Mucosa of descending colon (tissue), 3 donors: ENCODE measurements around the gene SLC35A2. TPM values are rescaled to one million over a fixed set of nuclear protein-coding genes. Genes with fewer than 3 reads are reported as not detected.
A peak's percentile ranks its signal among the peaks of the same experiment; 100 is the strongest.

Source experiments
- ATAC-seq: fragments of 200-7000 bp; cut with Tn5 transposase; one replicate; pipeline ENCODE4 v1.9.1; 2020; ENCODE audit warnings: mild to moderate bottlenecking, moderate library complexity
- DNase-seq, 3 donors: peaks; one replicate each; pipeline ENCODE4 v3.0.0-alpha.2; 2020
- H3K36me3 ChIP-seq: fragments of 200-600 bp; one replicate; pipeline ENCODE4 v1.8.0; 2021; ENCODE audit warnings: low read depth, mild to moderate bottlenecking
- H3K4me1 ChIP-seq: fragments of 200-600 bp; one replicate; pipeline ENCODE4 v1.8.0; 2021; ENCODE audit warnings: low read depth, mild to moderate bottlenecking
- H3K4me3 ChIP-seq: fragments of 200-600 bp; one replicate; pipeline ENCODE4 v1.8.0; 2021; ENCODE audit warnings: mild to moderate bottlenecking
- H3K9me3 ChIP-seq: fragments of 200-600 bp; one replicate; pipeline ENCODE4 v1.8.0; 2021; ENCODE audit warnings: mild to moderate bottlenecking
- intact Hi-C, 2 donors: fragments of 100-400 bp; cut with DNase I in 1 of 2; cut with micrococcal nuclease in 1 of 2; formaldehyde crosslinking; loops; one replicate each; pipeline versions ENCODE4 v1.11.0 to v1.11.1; 2022; cut with DNase I, micrococcal nuclease
- long read RNA-seq, 2 donors: library from polyadenylated mRNA; unstranded; transcript quantifications; one replicate each; pipeline ENCODE4 v2.0.0, GENCODE V29; 2019 to 2021
- total RNA-seq, 3 donors: library from RNA; stranded (reverse); fragmentation: NEBNext Ultra II Directional in 2 of 3; extraction: Animal tissue kit (Norgen Biotek cat#: 25700) in 2 of 3; gene quantifications; one replicate each; pipeline versions ENCODE4 v1.2.1 to v1.2.4, GENCODE V29; 2021 to 2023
- TF ChIP-seq, protein P1 (sequence below): fragments of 200-600 bp; IDR thresholded peaks from one replicate; pipeline ENCODE4 v1.8.0; 2022; ENCODE audit warnings: antibody characterized with exemption, mild to moderate bottlenecking
- donor health status: DM: no; HTN: no; CAD: no; lungs with moderate emphysema.
- donor health status: DM: no; HTN: no; CAD: no.
- donor health status: DM: no; HTN: yes; CAD: no.

The SLC35A2 gene
- total RNA-seq, result 10 to 100 TPM; 26.4 to 62.1 (median 52.2) TPM
- long read RNA-seq, donor 1, transcript SLC35A2-204 (4 exons, 3,047 nt), result major isoform, 13 of 24 reads
- long read RNA-seq, donor 1, partial matches to known transcripts, result 3 of 24 reads
- long read RNA-seq, donor 1, other reads (novel, unspliced or antisense), result 5 of 24 reads
- long read RNA-seq, donor 2, transcript SLC35A2-204 (4 exons, 3,047 nt), result major isoform, 11 of 18 reads
- long read RNA-seq, donor 2, partial matches to known transcripts, result 0 of 18 reads
- long read RNA-seq, donor 2, other reads (novel, unspliced or antisense), result 4 of 18 reads

GRCh38 chrX:48911412-48912182 lies at the start of gene SLC35A2:
TSS of gene SLC35A2 (minus strand) at chrX:48911646. CDS start at chrX:48911636, 10 bp downstream.
- H3K9me3 ChIP-seq, result no peaks in the 10 kb centered on the region
- peak within 1 kb of the TSS; percentile 30 for H3K4me3 ChIP-seq
- intact Hi-C loops, result no loop called here
- no peaks in the 10 kb centered on the region for H3K36me3 ChIP-seq
- ATAC-seq (peak; percentile 86), DNase-seq (peak; percentile 88 to 90 (median 89))
- TF ChIP-seq, protein P1, sequence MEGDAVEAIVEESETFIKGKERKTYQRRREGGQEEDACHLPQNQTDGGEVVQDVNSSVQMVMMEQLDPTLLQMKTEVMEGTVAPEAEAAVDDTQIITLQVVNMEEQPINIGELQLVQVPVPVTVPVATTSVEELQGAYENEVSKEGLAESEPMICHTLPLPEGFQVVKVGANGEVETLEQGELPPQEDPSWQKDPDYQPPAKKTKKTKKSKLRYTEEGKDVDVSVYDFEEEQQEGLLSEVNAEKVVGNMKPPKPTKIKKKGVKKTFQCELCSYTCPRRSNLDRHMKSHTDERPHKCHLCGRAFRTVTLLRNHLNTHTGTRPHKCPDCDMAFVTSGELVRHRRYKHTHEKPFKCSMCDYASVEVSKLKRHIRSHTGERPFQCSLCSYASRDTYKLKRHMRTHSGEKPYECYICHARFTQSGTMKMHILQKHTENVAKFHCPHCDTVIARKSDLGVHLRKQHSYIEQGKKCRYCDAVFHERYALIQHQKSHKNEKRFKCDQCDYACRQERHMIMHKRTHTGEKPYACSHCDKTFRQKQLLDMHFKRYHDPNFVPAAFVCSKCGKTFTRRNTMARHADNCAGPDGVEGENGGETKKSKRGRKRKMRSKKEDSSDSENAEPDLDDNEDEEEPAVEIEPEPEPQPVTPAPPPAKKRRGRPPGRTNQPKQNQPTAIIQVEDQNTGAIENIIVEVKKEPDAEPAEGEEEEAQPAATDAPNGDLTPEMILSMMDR, result no peak
- no peaks in the 10 kb centered on the region for H3K4me1 ChIP-seq

DNA sequence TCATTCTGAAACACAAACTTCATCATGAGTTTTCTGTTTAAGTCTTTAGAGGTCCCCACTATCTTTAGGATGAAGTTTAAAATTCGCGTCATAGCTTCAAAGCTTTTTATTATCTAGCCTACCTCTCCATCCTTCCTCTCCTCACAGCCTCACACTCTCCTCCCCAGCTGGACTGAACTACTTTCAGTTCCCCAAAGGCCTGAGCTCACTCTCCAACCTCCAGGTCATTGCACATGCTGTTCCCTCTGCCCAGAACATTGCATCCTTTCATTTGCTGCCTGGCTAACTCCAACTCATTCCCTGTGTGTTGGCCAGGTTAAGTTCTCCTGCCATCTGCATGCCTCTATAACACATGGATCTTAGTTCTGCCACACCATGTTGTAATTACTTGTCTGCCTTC lies 48.8 kb upstream of the SLC35A2 start:
- Histone ChIP-seq H3K4me1 (no peaks in the 10 kb centered on the region), H3K4me3 (no peak overlapping the region), H3K36me3 (no peaks in the 10 kb centered on the region), H3K9me3 (no peaks in the 10 kb centered on the region)
- TF ChIP-seq, protein P1, result no peak
- intact Hi-C loops, result no loop called here
- ATAC-seq (no peak), DNase-seq (no peak)

DNA sequence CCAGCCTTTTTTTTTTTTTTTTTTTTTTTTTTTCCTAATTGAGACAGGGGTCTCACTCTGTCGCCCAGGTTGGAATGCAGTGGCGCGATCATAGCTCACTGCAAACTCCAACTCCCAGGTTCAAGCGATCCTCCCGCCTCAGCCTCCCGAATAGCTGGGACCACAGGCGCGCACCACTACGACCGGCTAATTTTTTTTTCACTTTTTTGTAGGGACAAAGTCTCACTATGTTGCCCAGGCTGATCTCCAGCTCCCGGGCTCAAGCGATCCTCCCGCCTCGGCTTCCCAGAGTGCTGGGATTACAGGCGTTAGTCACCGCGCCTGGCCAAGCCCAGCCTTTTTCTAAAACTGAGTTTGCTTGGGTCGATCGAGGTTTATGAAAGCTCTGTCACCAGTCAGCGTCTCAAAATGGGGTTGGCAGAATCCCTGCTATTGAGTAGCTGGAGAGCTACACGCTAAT lies 47.2 kb upstream of the SLC35A2 start:
- TF ChIP-seq, protein P1, result no peak
- peak in 2 of 3 donors; percentile 48 to 65 for DNase-seq
- ATAC-seq, result peak; percentile 4
- intact Hi-C loops, result no loop called here
- peak overlapping the region; percentile 11 for H3K4me3 ChIP-seq
- no peaks in the 10 kb centered on the region for H3K36me3 ChIP-seq
- peaks cover 2% of the 10 kb centered on the region for H3K4me1 ChIP-seq
- no peaks in the 10 kb centered on the region for H3K9me3 ChIP-seq

DNA sequence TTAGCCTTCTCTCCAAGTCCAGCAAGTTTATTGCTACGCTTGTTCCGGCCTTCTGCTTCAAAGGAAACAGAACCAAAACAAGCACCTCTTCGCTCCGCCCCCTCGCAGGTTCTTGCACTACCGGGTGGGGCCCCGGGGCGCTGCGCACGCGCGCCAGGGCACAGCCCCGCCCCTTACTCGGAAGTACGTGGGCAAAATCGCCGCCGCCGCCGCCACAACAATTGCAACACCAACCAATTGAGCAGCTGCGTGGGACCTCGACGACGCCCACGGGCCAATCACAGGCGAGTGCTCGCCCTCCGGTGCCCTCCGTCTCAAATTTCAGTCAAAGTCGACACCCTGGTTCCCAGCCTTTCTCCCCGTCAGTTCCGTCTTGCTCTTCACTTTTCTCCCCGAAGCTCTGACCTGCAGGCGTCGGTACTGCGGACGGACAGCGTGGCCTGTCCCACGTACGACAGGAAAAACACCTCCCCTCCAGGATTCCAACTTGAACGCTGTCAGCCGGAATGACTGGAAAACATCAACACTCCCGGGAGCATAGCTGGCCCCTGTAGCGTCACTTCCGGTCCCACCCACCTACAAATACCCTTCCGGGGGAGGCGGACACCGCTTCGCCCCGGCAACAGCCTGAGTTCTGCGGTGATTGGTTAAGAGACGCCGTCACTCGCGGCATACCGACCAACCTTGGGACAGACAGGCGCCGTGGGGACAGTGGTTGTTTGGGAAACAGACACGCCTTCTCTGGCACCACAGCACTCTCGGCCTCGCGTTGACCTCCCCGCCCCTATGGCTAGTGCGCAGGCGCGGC lies 46.6 kb upstream of the SLC35A2 start:
- DNase-seq, result peak; percentile 93 to 98 (median 93)
- Histone ChIP-seq H3K4me1 (peaks cover 3% of the 10 kb centered on the region), H3K36me3 (no peaks in the 10 kb centered on the region), H3K4me3 (peak overlapping the region; percentile 48), H3K9me3 (no peaks in the 10 kb centered on the region)
- intact Hi-C loops, result no loop called here
- TF ChIP-seq, protein P1, result no peak
- peak; percentile 90 for ATAC-seq

- no peaks in the 10 kb centered on the region for H3K9me3 ChIP-seq
- intact Hi-C loops, result no loop called here
- TF ChIP-seq, protein P1, result no peak
- peak in 1 of 3 donors; percentile 84 for DNase-seq
- ATAC-seq, result peak; percentile 5
- peaks cover 7% of the 10 kb centered on the region for H3K4me1 ChIP-seq
- H3K36me3 ChIP-seq, result no peaks in the 10 kb centered on the region
- peak within 1 kb of the TSS; percentile 48 for H3K4me3 ChIP-seq
Measured at GRCh38 chrX:48957477-48957826, 46.0 kb upstream of the SLC35A2 start, which contains the start of gene OTUD5. TSS of gene OTUD5 (minus strand) at chrX:48957607. CDS start at chrX:48957570, 37 bp downstream.
